Measurements from ENCODE around the gene MED15.

DNA sequence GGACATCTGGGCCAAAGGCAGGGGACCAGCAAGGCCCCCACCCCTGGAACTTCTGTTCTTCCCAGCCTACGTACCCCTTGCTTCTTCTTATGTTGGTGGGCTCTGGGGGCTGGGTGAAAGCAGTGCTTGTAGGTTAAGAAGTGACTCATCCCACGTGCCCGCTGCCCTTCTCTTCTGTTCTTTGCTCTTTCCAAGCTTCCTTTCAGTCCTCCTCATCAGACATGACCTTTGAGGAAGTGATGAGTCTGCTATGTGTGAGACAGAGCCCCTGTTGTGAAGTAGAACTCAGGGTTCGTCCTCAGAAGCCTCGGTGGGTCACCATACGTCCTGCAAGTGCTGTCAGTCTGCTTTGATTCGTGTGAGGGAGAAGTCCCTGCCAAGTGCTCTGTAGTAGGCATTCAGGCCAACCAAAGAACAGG is 12.7 kb downstream of the MED15 start:
- TF ChIP-seq, protein P1, sequence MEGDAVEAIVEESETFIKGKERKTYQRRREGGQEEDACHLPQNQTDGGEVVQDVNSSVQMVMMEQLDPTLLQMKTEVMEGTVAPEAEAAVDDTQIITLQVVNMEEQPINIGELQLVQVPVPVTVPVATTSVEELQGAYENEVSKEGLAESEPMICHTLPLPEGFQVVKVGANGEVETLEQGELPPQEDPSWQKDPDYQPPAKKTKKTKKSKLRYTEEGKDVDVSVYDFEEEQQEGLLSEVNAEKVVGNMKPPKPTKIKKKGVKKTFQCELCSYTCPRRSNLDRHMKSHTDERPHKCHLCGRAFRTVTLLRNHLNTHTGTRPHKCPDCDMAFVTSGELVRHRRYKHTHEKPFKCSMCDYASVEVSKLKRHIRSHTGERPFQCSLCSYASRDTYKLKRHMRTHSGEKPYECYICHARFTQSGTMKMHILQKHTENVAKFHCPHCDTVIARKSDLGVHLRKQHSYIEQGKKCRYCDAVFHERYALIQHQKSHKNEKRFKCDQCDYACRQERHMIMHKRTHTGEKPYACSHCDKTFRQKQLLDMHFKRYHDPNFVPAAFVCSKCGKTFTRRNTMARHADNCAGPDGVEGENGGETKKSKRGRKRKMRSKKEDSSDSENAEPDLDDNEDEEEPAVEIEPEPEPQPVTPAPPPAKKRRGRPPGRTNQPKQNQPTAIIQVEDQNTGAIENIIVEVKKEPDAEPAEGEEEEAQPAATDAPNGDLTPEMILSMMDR (IDR thresholded peaks at IDR 0.05), result no peak
- TF ChIP-seq EZH2phosphoT487 (IDR thresholded peaks at IDR 0.05) (no peak), EZH2 (IDR thresholded peaks at IDR 0.05) (no peak)

Measured in neural progenitor cell (in vitro differentiated cells).